OCI-LY1 (cell line): Measurements from ENCODE around the gene MEAK7.

Experiments used
- CTCF ChIP-seq: fragments of 200-600 bp; sonication (generic), shearing (Covaris generic); IDR thresholded peaks from 2 replicates; pipeline ENCODE4 v1.5.1; 2017; ENCODE audit warnings: mild to moderate bottlenecking, antibody characterized with exemption, low read length, moderate library complexity, mixed read lengths
- EZH2 ChIP-seq: fragments of 200-600 bp; sonication (generic), shearing (Covaris generic); IDR thresholded peaks from 2 replicates; pipeline ENCODE4 v1.8.0; 2017; ENCODE audit warnings: borderline replicate concordance, mixed run types, mild to moderate bottlenecking, antibody characterized with exemption, low read length, moderate library complexity, mixed read lengths

- TF ChIP-seq CTCF (no peak), EZH2 (no peak)
These were observed 26.1 kb downstream of the MEAK7 start for GRCh38 chr16:84478172-84478947.
